Activated T-cell treated with anti-CD3 and anti-CD28 coated beads, Interleukin-2, amount 50 U/mL, for 48 hours (primary cell): ENCODE data around the gene CDRT4.
"Not testable (repeated sequence)": the region's sequence is repeated elsewhere in the genome, so short reads cannot be mapped to it uniquely, and the experiment has no call there.

Experiments used
- DNase-seq, 2 experiments: peaks; one replicate each; pipeline ENCODE4 v3.0.0-alpha.2; 2020

Gene CDRT4

GRCh38 chr17:15467592-15467991 lies at the start of gene CDRT4:
Gene CDRT4 (minus strand): TSS chr17:15467621. CDS start chr17:15440238, 27,383 bp downstream.
- no peak for DNase-seq

GRCh38 chr17:15516150-15516549 lies 48.7 kb upstream of the CDRT4 start:
- DNase-seq, result no peak

- DNase-seq, result no peak
Measured at GRCh38 chr17:15514469-15514868, 47.0 kb upstream of the CDRT4 start.

- DNase-seq, result no peak
Measured at GRCh38 chr17:15513856-15514459, 46.5 kb upstream of the CDRT4 start.

GRCh38 chr17:15513058-15513791 lies 45.8 kb upstream of the CDRT4 start:
- no peak for DNase-seq

GRCh38 chr17:15512071-15512709 lies 44.8 kb upstream of the CDRT4 start:
- DNase-seq, result no peak

- DNase-seq, result no peak
Measured at GRCh38 chr17:15511142-15511541, 43.7 kb upstream of the CDRT4 start.

GRCh38 chr17:15510361-15510760 lies 42.9 kb upstream of the CDRT4 start:
- no peak for DNase-seq

GRCh38 chr17:15509095-15509494 lies 41.7 kb upstream of the CDRT4 start:
- DNase-seq, result no peak

GRCh38 chr17:15508466-15508865 lies 41.0 kb upstream of the CDRT4 start:
- no peak for DNase-seq

GRCh38 chr17:15507896-15508295 lies 40.5 kb upstream of the CDRT4 start:
- DNase-seq, result no peak

- DNase-seq, result no peak
Measured at GRCh38 chr17:15507001-15507400, 39.6 kb upstream of the CDRT4 start.

- DNase-seq, result not testable (repeated sequence)
Measured at GRCh38 chr17:15505708-15506107, 38.3 kb upstream of the CDRT4 start.

GRCh38 chr17:15503731-15504130 lies 36.3 kb upstream of the CDRT4 start:
- no peak for DNase-seq

- DNase-seq, result peak; percentile 86 to 89
Measured at GRCh38 chr17:15502369-15503112, 35.1 kb upstream of the CDRT4 start.

GRCh38 chr17:15501793-15502192 lies 34.4 kb upstream of the CDRT4 start:
- no peak for DNase-seq

GRCh38 chr17:15501282-15501681 lies 33.9 kb upstream of the CDRT4 start:
- DNase-seq, result no peak

GRCh38 chr17:15498107-15498506 lies 30.7 kb upstream of the CDRT4 start:
- DNase-seq, result no peak

- DNase-seq, result no peak
Measured at GRCh38 chr17:15496735-15497670, 29.6 kb upstream of the CDRT4 start.

- no peak for DNase-seq
Measured at GRCh38 chr17:15494821-15495220, 27.4 kb upstream of the CDRT4 start.

- DNase-seq, result no peak
Measured at GRCh38 chr17:15493693-15494035, 26.2 kb upstream of the CDRT4 start.
